Uterus (tissue), 4 donors: Measurements from ENCODE around the gene EIF4H. TPM values are rescaled to one million over a fixed set of nuclear protein-coding genes. Genes with fewer than 3 reads are reported as not detected.
"Not testable (repeated sequence)": the region's sequence is repeated elsewhere in the genome, so short reads cannot be mapped to it uniquely, and the experiment has no call there.

Source experiments
- DNase-seq, 2 donors: peaks; one replicate each; pipeline ENCODE4 v3.0.0-alpha.2; 2019 to 2020
- H3K27ac ChIP-seq, 2 donors: fragments of 200-600 bp; sonication (generic); 1 replicate in 1 of 2; 2 replicates in 1 of 2; pipeline ENCODE4 v1.5.1; 2016 to 2018
- H3K27me3 ChIP-seq, 2 donors: fragments of 200-600 bp; sonication (generic); one replicate each; pipeline ENCODE4 v1.5.1; 2018 to 2019; ENCODE audit warnings: control low read depth in 1 of 2
- H3K36me3 ChIP-seq, 2 donors: fragments of 200-600 bp; sonication (generic); one replicate each; pipeline ENCODE4 v1.5.1; 2019; ENCODE audit warnings: control low read depth in 1 of 2
- H3K4me1 ChIP-seq, 2 donors: fragments of 200-600 bp; sonication (generic); one replicate each; pipeline ENCODE4 v1.5.1; 2018 to 2019; ENCODE audit warnings: control low read depth in 1 of 2
- H3K4me3 ChIP-seq, 2 donors: fragments of 200-600 bp; sonication (generic); 1 replicate in 1 of 2; 2 replicates in 1 of 2; pipeline ENCODE4 v1.5.1; 2018 to 2019; ENCODE audit warnings: mild to moderate bottlenecking in 1 of 2
- H3K9me3 ChIP-seq, 2 donors: fragments of 200-600 bp; sonication (generic); one replicate each; pipeline ENCODE4 v1.5.1; 2019; ENCODE audit warnings: control low read depth in 1 of 2
- POLR2A ChIP-seq, 2 donors: fragments of 450-650 bp; IDR thresholded peaks; one replicate each; pipeline ENCODE4 v1.6.1; 2016; ENCODE audit warnings: antibody characterized with exemption in 2 of 2, mild to moderate bottlenecking in 1 of 2, moderate library complexity in 1 of 2
- intact Hi-C: fragments of 100-400 bp; cut with DNase I; formaldehyde crosslinking; loops from one replicate; pipeline ENCODE4 v1.15.1; 2023; ENCODE audit warnings: low total_unique reads
- total RNA-seq, 4 donors: library from RNA; depleted of rRNA in 3 of 4; stranded (reverse); fragments of >200 nt in 3 of 4; gene quantifications; one replicate each; pipeline versions ENCODE4 v1.1.0 to v1.2.4, GENCODE V29; 2014 to 2023
- TF ChIP-seq, protein P1 (sequence below), 4 experiments: fragments of 200-600 bp in 2 of 4; fragments of 450-650 bp in 2 of 4; sonication (generic) in 2 of 4; IDR thresholded peaks; one replicate each; pipeline ENCODE4 v1.5.1; 2016 to 2019; ENCODE audit warnings: antibody characterized with exemption in 4 of 4, mild to moderate bottlenecking in 2 of 4, moderate library complexity in 1 of 4
- donor health status: DM: yes; HTN: yes; CAD: no.

EIF4H gene
- total RNA-seq, 4 donors from 2014 or later = 122 to 257 (median 193) TPM

DNA sequence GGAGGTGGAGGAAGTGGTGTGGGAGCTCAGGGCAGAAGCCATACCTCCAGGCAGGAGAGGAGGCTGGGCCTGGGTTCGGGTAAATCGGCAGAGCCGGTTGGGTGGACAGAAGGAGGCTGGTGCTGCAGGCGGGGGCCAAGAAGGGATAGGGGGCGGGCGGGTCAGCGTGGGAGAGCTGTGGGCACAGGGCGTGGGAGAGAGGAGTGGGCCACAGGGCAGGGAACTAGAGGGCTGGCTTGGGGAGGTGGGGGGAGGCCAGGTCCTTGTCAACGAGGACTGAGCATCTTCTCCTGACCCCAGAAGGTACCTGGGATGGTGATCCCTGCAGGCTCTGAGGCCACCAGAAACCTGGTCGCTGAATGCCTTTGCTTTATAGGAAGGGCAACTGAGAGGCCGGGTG, 47.6 kb downstream of the EIF4H start:
- no peaks in the 10 kb centered on the region for H3K9me3 ChIP-seq
- no peak overlapping the region for H3K27ac ChIP-seq
- H3K4me1 ChIP-seq = no peaks in the 10 kb centered on the region
- intact Hi-C loops = no loop called here
- TF ChIP-seq, protein P1, sequence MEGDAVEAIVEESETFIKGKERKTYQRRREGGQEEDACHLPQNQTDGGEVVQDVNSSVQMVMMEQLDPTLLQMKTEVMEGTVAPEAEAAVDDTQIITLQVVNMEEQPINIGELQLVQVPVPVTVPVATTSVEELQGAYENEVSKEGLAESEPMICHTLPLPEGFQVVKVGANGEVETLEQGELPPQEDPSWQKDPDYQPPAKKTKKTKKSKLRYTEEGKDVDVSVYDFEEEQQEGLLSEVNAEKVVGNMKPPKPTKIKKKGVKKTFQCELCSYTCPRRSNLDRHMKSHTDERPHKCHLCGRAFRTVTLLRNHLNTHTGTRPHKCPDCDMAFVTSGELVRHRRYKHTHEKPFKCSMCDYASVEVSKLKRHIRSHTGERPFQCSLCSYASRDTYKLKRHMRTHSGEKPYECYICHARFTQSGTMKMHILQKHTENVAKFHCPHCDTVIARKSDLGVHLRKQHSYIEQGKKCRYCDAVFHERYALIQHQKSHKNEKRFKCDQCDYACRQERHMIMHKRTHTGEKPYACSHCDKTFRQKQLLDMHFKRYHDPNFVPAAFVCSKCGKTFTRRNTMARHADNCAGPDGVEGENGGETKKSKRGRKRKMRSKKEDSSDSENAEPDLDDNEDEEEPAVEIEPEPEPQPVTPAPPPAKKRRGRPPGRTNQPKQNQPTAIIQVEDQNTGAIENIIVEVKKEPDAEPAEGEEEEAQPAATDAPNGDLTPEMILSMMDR (IDR thresholded peaks at IDR 0.05) = no peak
- TF ChIP-seq POLR2A (IDR thresholded peaks at IDR 0.05) = no peak
- H3K4me3 ChIP-seq = no peak overlapping the region
- H3K36me3 ChIP-seq = no peaks in the 10 kb centered on the region
- no peak for DNase-seq
- no peaks in the 10 kb centered on the region for H3K27me3 ChIP-seq

DNA sequence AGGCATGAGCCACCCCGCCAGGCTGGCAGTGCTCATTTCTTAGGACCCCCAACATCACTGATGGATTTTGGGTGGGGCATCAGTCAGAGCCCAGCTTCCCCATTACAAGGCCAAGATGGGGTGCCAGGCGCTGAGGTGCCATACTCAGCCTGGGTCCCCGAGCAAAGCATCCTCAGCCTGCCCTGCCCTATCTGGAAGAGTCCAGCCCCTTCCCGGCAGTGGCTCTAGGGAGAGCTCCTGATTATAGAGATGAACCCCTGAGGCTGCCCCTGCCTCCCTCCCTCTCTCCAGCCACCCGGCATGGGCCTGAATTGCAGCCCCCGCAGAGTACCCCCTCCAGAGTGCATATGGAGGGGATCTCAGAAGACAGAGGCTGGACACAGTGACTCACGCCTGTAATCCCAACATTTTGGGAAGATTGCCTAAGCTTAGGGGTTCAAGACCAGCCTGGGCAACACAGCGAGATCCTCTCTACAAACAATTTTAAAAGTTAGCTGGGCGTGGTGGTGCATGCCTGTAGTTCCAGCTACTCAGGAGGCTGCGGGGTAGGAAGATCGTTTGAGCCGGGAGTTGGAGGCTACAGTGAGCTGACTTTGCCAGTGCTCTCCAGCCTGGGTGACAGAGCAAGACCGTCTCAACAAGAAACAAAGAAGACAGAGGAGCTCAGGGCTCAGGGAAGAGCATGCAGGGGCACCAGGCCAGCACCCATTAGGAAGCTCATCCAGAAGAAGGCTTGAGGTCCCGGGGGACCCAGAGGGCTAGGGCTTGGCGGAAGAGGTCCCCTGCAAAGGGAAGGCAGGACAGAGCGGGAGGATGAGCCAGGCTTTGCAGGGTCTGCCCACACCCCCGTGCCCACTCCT, 48.9 kb downstream of the EIF4H start:
- no peaks in the 10 kb centered on the region for H3K4me1 ChIP-seq
- no peak overlapping the region for H3K4me3 ChIP-seq
- H3K27me3 ChIP-seq = no peaks in the 10 kb centered on the region
- intact Hi-C loops = no loop called here
- H3K9me3 ChIP-seq = no peaks in the 10 kb centered on the region
- no peak for TF ChIP-seq POLR2A (IDR thresholded peaks at IDR 0.05)
- TF ChIP-seq, protein P1 (IDR thresholded peaks at IDR 0.05) = no peak
- no peak for DNase-seq
- H3K27ac ChIP-seq = no peak overlapping the region
- no peaks in the 10 kb centered on the region for H3K36me3 ChIP-seq

DNA sequence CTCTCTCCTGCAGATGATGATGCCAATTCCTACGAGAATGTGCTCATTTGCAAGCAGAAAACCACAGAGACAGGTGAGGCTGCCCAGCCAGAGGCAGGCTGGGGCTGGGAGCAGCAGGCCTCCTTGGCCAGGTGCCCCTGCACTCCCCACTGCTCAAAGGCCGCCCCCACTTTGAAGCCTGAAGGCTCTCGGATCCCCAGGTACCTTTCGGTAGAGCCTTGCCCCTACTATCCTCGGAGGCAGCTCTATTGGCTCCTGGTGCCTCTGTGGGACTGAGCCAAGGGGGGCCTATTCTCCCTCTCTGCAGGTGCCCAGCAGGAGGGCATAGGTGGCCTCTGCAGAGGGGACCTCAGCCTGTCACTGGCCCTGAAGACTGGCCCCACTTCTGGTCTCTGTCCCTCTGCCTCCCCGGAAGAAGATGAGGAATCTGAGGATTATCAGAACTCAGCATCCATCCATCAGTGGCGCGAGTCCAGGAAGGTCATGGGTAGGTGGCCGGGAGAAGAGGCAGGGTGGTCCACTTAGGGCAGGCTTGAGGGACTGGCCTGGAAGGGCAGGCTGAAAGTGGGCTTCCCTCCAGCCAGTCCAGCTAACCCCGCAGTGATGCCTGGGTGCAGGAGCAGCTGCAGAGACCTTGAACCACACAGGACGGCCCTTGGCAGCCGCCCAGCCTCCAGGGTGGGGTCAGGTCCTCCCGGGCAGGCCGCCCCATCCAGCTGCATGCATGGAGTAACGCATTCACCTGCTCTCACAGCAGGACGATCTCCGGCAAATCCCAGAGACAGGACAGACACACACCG, 49.8 kb downstream of the EIF4H start:
- Histone ChIP-seq H3K4me1 (no peaks in the 10 kb centered on the region), H3K27ac (no peak overlapping the region), H3K36me3 (no peaks in the 10 kb centered on the region), H3K9me3 (no peaks in the 10 kb centered on the region), H3K27me3 (no peaks in the 10 kb centered on the region), H3K4me3 (no peak overlapping the region)
- no peak for DNase-seq
- TF ChIP-seq POLR2A (IDR thresholded peaks at IDR 0.05) = no peak
- TF ChIP-seq, protein P1 (IDR thresholded peaks at IDR 0.05) = no peak
- intact Hi-C loops = no loop called here

DNA sequence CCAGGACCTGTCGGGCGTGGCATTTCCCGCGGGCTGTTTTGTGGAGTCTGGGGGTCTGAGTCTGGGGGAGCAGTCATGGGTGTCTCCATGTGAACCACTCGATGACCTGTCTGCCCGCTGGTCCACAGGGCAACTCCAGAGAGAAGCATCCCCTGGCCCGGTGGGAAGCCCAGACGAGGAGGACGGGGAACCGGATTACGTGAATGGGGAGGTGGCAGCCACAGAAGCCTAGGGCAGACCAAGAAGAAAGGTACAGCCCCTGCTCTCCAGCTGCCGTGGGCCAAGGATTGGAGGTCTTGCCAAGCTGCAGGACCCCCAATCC, 50.3 kb downstream of the EIF4H start:
- Histone ChIP-seq H3K4me1 (no peaks in the 10 kb centered on the region), H3K27me3 (no peaks in the 10 kb centered on the region), H3K9me3 (no peaks in the 10 kb centered on the region), H3K4me3 (no peak overlapping the region), H3K27ac (no peak overlapping the region), H3K36me3 (no peaks in the 10 kb centered on the region)
- intact Hi-C loops = no loop called here
- TF ChIP-seq, protein P1 (IDR thresholded peaks at IDR 0.05) = no peak
- no peak for TF ChIP-seq POLR2A (IDR thresholded peaks at IDR 0.05)
- no peak for DNase-seq

DNA sequence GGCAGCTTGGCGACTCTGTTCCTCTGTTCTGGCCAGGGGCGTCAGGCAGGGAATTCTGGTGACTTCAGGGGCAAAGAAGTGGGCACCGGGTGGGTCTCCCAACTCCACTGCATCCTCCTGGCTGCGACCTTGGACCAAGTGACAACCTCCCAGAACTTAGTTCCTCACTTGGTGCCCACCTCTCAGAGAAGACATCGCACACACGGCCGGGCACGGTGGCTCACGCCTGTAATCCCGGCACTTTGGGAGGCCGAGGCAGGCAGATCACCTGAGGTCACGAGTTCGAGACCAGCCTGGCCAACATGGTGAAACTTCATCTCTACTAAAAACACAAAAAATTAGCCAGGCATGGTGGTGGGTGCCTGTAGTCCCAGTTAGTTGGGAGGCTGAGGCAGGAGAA, 50.8 kb downstream of the EIF4H start:
- H3K36me3 ChIP-seq, intact Hi-C loops, DNase-seq, H3K4me3 ChIP-seq, H3K27ac ChIP-seq, H3K4me1 ChIP-seq, H3K9me3 ChIP-seq, H3K27me3 ChIP-seq: not testable (repeated sequence)
